Activated CD4-positive, alpha-beta T cell treated with anti-CD3 and anti-CD28 coated beads, Interleukin-2, amount 10 ng/mL, durations not matched to agents 7 days and 5 days (primary cell): ENCODE data around the gene E2F1. TPM values are rescaled to one million over a fixed set of nuclear protein-coding genes. Genes with fewer than 3 reads are reported as not detected.

Source experiments
- CTCF ChIA-PET: fragments of 350-600 bp; sonication (Branson Sonifier 250); formaldehyde crosslinking; loops from one replicate; lab custom pipeline; 2021; ENCODE audit warnings: antibody characterized with exemption; lab: Charles Lee
- POLR2A ChIA-PET: fragments of 350-600 bp; sonication (Branson Sonifier 250); formaldehyde crosslinking; loops from one replicate; lab custom pipeline; 2021; ENCODE audit warnings: antibody characterized with exemption; lab: Charles Lee
- DNase-seq: peaks from one replicate; pipeline ENCODE4 v3.0.0-alpha.2; 2020
- H3K27ac Mint-ChIP-seq: one replicate; pipeline ENCODE4 v1.8.0; 2021; ENCODE audit warnings: mild to moderate bottlenecking, moderate library complexity, mixed read lengths
- H3K27me3 Mint-ChIP-seq: one replicate; pipeline ENCODE4 v1.8.0; 2021; ENCODE audit warnings: mixed read lengths
- H3K36me3 Mint-ChIP-seq: one replicate; pipeline ENCODE4 v1.8.0; 2021; ENCODE audit warnings: low read depth, mixed read lengths
- H3K4me1 Mint-ChIP-seq: one replicate; pipeline ENCODE4 v1.8.0; 2021; ENCODE audit warnings: mixed read lengths
- H3K4me3 Mint-ChIP-seq: one replicate; pipeline ENCODE4 v1.8.0; 2021; ENCODE audit warnings: mild to moderate bottlenecking, moderate library complexity, mixed read lengths
- H3K9me3 Mint-ChIP-seq: one replicate; pipeline ENCODE4 v1.8.0; 2021; ENCODE audit warnings: mixed read lengths
- total RNA-seq, 2 experiments: library from RNA; stranded (reverse); gene quantifications; one replicate each; pipeline ENCODE4 v1.2.3, GENCODE V29; 2021

E2F1 gene
- total RNA-seq, 2 experiments from 2014 or later = 64.9 to 69.8 TPM

- H3K9me3 Mint-ChIP-seq = no peaks in the 10 kb centered on the region
- DNase-seq = no peak
- ChIA-PET POLR2A (no interaction called here), CTCF (no interaction called here)
- H3K36me3 Mint-ChIP-seq = peaks cover 44% of the 10 kb centered on the region
- peaks cover 8% of the 10 kb centered on the region for H3K4me1 Mint-ChIP-seq
- H3K4me3 Mint-ChIP-seq = no peak overlapping the region
- H3K27ac Mint-ChIP-seq = no peak overlapping the region
- no peaks in the 10 kb centered on the region for H3K27me3 Mint-ChIP-seq
Measured at GRCh38 chr20:33629979-33630378, 56.2 kb downstream of the E2F1 start.

DNA sequence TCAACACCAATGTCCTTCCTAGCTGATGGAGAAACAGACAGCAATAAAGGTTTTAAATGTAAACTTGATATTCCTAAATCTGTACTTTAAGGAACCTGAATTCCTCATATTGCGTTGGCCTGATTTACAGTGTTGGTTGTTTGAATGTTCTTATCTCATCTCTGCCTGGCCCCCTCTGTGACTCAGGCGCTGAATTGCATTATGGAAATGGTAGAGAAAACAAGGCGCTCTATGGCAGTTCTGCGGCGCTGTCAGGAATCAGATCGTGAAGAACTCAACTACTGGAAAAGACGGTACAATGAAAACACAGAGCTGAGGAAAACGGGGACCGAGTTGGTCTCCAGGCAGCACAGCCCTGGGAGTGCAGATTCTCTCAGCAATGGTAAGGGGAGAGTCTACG is 56.7 kb downstream of the E2F1 start:
- H3K4me3 Mint-ChIP-seq = no peak overlapping the region
- H3K27me3 Mint-ChIP-seq = no peaks in the 10 kb centered on the region
- ChIA-PET CTCF (no interaction called here), POLR2A (no interaction called here)
- H3K27ac Mint-ChIP-seq = no peak overlapping the region
- peaks cover 47% of the 10 kb centered on the region for H3K36me3 Mint-ChIP-seq
- peaks cover 12% of the 10 kb centered on the region for H3K4me1 Mint-ChIP-seq
- DNase-seq = no peak
- H3K9me3 Mint-ChIP-seq = no peaks in the 10 kb centered on the region

GRCh38 chr20:33627577-33628216 is 58.5 kb downstream of the E2F1 start:
- Mint-ChIP-seq H3K27ac (no peak overlapping the region), H3K9me3 (no peaks in the 10 kb centered on the region), H3K36me3 (peaks cover 54% of the 10 kb centered on the region), H3K27me3 (no peaks in the 10 kb centered on the region), H3K4me3 (no peak overlapping the region), H3K4me1 (peaks cover 13% of the 10 kb centered on the region)
- POLR2A ChIA-PET = no interaction called here
- DNase-seq = no peak
- CTCF ChIA-PET = no interaction called here

GRCh38 chr20:33626190-33626589 is 60.0 kb downstream of the E2F1 start:
- H3K36me3 Mint-ChIP-seq = peaks cover 58% of the 10 kb centered on the region
- H3K27ac Mint-ChIP-seq = peak overlapping the region; percentile 25
- H3K4me1 Mint-ChIP-seq = peaks cover 13% of the 10 kb centered on the region
- POLR2A ChIA-PET = no interaction called here
- H3K27me3 Mint-ChIP-seq = no peaks in the 10 kb centered on the region
- CTCF ChIA-PET = interaction anchor here (1.4 kb wide), 1 partner anchor 10 kb away, joined by 5 read pairs; no protein-coding TSS in a partner anchor
- no peaks in the 10 kb centered on the region for H3K9me3 Mint-ChIP-seq
- no peak for DNase-seq
- no peak overlapping the region for H3K4me3 Mint-ChIP-seq

Other genes with a start within 250 kb of the E2F1 start
- 1 to 10 TPM; 7.8 to 9.5 TPM for gene SNTA1, start 242.6 kb downstream of the E2F1 start, total RNA-seq
- 10 to 100 TPM; 17.3 to 21.8 TPM for gene CBFA2T2, start 196.3 kb downstream of the E2F1 start, total RNA-seq
- under 1 TPM; 0.15 to 0.25 TPM for gene C20orf144, start 24.1 kb downstream of the E2F1 start, total RNA-seq
- gene ACTL10, start 19.4 kb downstream of the E2F1 start, total RNA-seq = 1 to 10 TPM; 2.4 to 4.1 TPM
- gene NECAB3, start 12.0 kb downstream of the E2F1 start, total RNA-seq = 10 to 100 TPM; 48.2 to 54.3 TPM
- 10 to 100 TPM; 19.1 to 21.8 TPM for gene PXMP4, start 33.9 kb upstream of the E2F1 start, total RNA-seq
- gene ZNF341, start 45.6 kb upstream of the E2F1 start, total RNA-seq = 1 to 10 TPM; 5.5 to 5.8 TPM
- 100 to 1,000 TPM; 105 to 108 TPM for gene CHMP4B, start 125.0 kb upstream of the E2F1 start, total RNA-seq